Middle frontal gyrus (tissue), 1 donor: Measurements from ENCODE around the gene KLHL1.

Source experiments
- DNase-seq: peaks from one replicate; pipeline ENCODE4 v3.0.0-alpha.2; 2015; ENCODE audit warnings: low spot score; ENCODE audit errors: extremely low spot score

Gene KLHL1

DNA sequence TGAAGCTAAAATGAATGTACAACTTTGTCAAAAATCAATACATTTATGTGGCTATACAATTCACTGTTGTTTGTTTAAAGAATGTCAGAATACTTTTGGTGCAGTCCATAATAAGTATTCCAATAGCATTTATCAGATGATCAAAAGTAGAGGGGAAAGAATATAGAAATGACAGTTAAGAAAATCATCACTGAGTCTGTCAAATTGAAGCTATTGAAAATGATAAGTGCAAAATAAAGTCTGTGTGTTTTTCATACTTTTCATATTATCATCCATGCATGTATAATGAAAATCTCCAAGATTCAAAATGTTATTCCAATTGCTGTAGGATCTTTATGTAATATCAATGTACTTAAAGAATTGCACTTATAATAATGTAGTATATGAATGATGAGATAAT, 93.9 kb downstream of the KLHL1 start:
- DNase-seq: no peak

DNA sequence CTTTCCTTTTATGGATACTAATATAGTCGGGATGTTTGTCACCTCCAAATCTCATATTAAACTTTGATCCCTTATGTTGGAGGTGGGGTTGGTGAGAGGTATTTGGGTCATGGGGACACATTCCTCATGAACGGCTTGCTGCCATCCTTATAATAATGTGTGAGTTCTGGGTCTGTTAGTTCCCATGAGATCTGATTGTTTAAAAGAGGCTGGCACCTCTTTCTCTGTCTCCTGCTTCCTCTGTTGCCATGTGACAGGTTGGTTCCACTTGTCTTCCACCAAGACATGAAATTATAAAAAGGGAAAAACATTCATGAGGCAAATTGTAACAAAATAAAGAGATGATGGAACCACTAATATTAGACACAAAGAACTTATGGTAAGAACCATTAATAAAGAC, 108.4 kb downstream of the KLHL1 start:
- DNase-seq: no peak

DNA sequence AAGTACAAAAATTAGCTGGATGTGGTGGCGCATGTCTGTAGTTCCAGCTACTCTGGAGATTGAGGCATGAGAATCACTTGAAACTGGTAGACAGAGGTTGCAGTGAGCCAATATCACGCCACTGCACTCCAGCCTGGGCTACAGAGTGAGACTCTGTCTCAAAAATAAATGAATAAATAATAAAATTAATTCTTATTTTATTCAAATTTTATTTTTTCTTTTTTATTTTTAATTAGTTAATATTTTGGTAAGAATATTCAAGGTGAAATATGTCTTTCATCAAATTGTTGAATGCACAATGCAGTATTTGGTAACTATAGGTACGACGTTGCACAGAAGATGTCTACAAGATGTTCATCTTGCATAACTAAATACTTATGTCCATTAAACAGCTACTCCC, 111.2 kb downstream of the KLHL1 start:
- no peak for DNase-seq

DNA sequence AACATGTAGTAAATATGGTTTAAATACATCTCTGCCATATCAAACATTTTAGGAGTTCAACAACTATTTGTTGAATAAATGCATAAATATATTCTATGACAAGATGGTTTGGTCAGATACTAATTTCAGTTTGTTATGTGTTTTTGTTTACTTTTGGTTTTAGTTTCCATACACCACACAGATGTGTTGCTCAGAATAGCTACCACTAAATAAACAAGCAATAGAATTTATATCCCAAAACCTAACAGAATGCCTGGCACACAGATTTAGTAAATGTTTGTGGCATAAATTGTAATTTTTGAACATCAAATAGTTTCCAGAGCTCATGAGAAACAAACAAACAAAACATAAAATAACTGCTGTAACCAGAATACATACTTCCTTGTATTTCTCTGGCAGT, 127.5 kb downstream of the KLHL1 start:
- no peak for DNase-seq

DNA sequence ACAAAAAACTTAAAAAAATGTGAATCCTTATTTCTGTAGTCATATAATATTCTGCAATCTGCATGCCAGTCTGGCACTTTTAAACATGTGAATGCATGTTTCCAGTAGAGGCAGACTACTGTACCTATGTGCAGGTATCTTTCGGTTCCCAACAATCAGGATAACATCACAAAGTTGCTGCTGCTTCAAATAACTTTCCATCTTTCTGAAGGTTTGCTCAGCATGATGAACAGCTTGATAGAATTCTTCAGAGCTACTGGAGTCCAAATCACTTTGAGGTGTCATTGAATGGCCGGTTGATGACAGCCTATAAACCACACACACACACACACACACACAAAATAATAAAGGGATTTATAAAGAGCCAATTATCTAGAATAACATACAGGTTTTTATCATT, 132.8 kb downstream of the KLHL1 start:
- DNase-seq: no peak

DNA sequence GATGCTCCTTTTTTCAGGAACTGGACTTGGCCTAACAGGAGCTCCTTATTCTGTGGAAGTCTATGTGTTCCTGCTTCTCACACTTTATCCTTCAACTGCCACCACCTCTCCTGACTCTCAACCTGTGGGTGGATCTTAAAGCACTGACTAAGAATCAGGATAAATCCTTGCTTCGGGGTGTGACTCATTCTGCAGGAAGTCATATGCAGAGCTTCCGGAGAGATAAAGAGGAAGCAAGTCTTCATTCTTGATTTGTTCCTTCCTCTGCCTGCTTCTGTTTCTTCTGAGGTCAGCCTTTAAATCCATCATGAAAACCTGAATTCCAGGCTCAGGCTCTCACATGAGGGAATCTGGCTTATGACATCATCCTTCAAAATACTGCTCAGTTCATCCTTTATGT, 137.7 kb downstream of the KLHL1 start:
- no peak for DNase-seq

DNA sequence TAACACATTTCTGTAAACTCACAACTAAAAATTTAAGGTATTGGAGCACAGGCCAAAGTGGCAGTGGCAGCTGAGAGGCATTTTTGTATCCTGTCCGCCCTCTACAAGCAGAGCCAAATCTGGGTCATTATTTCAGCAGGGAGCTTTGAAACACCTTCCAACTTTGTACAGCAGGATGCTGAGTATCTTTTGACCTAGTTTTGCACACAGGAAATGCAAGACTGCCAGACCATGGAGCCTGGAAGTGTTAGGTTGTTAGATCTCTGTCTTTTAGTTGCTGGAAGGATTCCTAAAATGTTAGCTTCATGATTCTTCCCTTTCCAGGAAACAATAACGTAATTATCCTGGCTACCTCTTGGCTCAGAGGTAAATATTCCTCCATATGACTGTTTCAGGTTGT, 149.2 kb downstream of the KLHL1 start:
- DNase-seq: no peak

DNA sequence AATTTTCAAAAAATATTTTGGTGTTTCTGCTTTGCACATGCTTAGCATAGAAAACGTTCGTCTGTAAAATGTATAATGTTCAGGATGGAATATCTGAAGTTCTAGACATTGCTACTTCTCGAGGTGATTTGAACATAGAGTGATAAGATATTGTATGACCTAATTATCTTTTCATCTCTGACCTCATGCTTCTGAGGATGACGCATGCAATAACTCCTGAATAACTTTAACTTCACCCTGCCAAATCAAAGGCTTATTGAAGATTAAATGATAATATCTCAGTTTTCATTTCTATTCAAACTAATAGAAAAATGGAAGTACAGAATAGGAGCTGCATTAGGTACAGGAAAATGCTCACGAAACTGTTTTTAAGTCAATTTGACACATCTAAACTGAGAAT, 151.4 kb downstream of the KLHL1 start:
- DNase-seq: no peak

DNA sequence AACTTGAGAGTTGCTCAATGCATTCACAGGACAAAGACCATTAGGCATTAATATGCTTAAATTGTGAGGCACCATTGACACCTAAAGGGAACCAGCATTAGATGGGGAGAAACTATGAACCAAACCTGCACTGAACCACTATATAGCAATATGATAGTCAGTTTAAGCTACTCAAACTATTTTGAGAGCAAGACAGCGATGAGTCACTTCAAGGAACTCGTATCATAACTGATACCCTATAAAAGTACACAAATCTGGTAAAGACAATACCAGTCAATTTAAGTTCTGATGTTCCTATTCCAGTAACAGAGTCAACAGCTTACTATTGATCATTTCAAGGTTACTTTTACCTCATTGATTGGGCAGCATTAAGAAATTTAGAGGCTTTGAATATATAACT, 151.9 kb downstream of the KLHL1 start:
- no peak for DNase-seq

DNA sequence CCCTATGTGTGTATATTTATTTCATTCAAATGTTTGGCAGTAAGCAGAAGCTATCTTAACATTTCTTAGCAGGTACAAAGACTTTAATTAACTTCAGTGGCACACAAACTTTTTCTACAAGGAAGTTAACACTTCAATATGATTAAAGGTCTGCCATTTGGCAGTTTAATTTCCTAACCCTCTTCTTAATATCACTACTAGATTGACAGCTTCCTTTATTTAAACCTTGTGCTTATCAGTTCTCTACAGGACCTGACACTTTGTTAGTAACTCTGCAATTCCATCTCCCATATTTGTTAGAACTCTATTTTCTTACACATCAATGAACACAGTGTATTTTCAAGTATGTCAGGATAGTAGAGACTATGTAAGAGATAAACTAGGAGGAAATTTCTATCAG, 153.0 kb downstream of the KLHL1 start:
- DNase-seq: no peak

DNA sequence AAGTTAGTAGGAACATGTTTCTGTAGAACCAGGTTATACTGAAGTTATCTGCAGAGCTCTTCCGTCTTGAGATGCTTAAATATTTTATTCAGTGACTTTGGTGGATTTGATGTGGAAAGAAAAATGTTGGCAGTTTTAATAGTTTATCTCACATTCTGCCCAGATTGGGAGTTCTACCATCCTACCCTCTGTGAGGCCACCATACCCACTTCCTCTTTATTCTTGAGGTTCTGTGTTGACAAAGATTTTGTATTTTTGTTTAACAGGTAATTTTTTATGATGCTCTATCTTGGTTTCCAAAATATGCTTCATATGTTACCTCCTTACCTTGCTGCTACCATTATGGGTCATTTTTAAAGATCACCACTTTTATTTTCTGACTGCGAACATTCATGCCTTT, 156.8 kb downstream of the KLHL1 start:
- no peak for DNase-seq

DNA sequence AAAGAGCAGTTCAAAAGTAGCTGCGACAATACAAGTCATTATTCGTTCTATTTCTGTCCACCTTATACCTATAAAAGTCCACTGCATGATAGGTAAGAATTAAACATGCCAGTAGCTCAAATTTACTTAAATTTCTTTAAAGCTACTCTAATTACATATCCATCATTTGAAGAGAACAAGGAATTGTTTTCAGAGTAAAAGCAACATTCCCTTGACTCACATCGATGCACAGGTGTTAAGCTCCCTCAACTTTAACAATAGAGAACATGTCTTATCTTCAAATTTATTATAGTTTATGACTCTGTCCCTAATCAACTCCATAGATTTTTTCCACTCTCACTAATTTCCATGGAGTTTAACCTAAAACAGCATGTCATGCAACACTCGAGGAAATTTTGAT, 158.1 kb downstream of the KLHL1 start:
- no peak for DNase-seq

DNA sequence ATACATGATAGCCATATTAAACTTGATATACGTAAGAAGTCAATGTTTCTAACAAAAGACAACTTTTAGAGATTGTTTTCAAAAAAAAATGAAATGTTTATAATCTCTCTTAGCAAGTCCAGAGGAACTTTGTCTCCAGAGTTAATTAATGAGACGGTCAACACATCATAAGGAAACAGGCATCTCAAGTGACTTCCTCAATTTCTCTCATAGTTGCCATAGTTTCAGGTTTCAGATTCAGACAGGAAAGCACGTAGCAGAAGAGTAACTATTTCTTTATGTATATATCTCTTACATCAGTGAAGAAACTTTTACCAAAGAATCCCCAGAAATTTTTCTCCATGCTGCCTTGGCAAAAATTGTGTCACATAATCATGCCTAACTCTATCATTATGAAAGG, 160.2 kb downstream of the KLHL1 start:
- DNase-seq: no peak

DNA sequence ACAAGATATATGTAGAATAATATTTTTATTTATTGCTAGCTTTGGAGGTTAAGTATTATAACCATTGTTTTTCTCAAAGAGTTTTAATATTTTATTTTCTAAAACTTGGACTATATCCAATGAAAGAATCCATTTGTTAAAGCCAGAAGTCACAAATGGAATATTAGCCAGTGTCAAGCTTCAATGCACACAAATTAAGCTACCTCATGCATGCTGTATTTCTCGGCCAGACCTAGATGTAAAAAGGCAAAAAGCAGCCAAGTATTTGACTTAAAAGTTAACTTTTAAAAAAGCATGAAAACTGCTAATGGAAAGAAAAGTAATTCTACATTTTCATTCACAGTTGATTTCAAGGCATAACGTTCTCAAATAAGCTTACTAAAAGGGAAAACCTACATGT, 160.7 kb downstream of the KLHL1 start:
- DNase-seq: no peak

DNA sequence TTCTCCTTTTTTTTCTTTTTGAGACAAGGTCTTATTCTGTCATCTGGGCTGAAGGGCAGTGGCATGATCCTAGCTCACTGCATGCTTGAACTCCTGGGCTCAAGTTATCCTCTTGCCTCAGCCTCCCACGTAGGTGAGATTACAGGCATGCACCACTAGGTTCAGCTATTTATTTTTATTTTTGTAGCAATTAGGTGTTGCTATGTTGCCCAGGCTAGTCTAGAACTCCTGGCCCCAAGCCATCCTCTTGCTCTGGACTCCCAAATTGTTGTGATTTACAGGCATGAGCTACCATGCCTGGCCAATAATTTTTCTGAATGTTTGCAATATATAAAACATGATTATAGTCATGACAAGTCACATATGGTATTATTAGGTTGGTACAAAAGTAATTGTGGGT, 161.7 kb downstream of the KLHL1 start:
- DNase-seq: no peak

DNA sequence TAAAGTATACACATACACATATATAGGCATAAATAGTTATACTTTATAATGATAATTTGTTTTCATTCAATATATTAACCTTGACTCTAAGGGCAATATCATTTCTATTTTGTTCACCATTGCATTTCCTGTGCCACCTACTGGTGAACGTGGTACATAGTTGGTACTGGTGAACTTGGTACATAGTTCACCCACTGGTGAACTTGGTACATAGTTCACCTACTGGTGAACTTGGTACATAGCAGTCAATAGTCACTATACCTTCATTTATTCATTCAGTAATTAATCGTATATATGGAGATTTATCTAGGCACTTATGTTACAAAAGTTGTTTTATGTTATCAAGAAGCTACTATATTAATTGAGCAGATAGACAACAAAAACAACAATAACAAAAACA, 173.2 kb downstream of the KLHL1 start:
- DNase-seq: no peak

DNA sequence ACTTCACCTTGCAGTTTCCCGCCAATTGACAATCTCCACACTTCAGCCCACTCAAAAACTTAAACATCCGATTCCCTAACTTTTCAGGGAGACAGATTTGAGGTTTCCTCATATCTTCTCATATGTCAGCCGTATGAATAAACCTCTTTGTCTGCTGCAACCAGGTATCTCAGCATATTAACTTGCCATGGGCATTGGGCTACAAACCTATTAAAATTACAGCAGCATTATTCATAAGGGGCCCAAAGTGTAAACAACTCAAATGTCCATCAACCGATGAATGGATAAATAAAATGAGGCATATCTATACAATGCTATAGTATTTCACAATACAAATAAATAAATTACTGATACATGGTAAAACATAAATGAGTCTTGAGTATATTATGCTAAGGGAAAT, 180.0 kb downstream of the KLHL1 start:
- DNase-seq: no peak

DNA sequence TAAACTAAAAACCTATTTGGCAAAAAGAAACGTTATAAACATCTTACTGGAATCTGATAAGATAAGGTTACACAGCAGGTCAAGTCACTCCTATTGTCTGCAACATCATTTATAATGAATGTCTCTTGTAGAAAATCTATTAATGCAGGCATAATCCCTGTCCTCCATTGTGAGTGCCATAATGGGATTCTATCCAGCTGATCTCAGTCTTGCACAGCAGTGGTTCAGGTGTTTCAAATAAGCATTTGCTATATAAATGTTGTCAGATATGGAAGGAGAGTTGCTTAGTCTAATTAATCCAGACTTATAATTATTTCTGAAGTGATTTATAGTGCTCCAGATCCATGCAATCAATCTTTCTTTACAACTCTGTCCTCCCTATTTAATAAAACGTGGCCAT, 187.1 kb downstream of the KLHL1 start:
- DNase-seq: no peak

DNA sequence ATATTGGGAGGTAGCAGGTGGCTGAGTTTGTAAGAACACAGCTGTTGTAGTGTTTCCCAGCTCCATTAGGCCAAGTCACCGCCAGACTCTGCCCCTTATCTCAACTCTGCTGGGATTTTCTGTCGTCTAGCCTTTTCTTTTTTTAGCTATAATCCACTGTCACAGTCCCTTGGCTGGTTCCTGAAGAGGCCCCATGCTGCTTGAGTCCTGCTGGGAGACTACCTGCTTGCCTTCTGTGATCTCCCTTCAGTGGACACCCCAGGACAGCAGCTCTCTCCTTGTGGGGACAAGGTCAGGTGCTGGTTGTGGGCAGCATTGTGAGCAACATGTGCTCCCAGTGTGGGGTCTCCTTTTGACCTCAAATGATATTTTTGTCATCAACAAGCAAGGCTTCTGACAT, 195.6 kb downstream of the KLHL1 start:
- no peak for DNase-seq

DNA sequence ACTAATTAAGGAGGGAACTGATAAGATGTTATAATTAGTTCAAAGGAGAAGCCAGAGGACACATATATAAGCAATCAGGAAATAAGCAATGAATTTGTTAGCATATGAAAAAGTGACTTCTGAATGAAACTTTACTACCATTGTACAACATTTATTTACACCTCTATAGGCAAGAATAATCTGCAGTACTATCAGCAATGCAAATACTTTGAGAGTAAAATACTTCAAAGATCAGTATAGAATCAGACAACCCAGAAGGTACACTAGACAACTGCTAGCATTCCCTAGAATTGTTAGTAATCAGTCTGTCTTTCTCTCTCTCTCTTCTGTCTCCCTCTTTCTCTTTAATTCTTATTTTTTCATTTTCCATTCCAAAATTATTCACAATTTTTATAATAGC, 197.5 kb downstream of the KLHL1 start:
- no peak for DNase-seq

DNA sequence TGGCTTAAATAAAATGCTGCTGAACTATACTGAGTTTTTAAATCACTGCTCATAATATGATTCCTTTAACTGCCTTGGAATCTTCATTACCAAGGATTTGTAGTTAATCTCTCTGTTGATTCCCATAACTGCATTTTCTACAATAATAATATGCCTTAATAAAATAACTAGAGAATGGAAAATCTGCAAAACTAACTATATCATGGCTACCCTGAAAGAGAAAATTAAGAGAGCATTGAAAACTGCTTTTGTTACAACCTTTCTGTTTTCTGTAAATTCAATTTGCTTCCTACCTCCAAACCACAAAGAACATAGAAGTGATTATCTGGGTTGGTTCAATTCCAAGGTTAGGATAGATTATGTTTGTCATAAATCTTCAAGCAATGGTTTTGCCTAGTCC, 203.5 kb downstream of the KLHL1 start:
- no peak for DNase-seq

DNA sequence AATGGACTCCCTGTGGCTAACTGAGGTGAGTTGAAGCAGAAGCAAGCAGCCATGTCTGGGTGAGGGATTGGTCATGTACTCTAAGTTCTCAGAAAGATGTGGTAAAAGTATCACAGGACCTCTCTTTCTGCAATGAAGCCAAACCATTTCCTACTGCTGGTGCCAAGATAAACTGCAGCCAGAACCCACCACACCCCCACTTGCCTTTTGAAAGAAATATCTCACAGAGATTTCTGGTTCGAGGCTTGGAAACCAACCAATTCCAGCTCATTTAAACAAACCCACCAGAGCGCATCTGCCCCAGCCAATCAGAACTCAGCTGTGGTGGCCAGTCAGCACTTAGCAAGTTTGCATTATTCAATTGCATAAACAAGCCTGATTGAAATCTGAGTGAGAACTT, 205.2 kb downstream of the KLHL1 start:
- no peak for DNase-seq

DNA sequence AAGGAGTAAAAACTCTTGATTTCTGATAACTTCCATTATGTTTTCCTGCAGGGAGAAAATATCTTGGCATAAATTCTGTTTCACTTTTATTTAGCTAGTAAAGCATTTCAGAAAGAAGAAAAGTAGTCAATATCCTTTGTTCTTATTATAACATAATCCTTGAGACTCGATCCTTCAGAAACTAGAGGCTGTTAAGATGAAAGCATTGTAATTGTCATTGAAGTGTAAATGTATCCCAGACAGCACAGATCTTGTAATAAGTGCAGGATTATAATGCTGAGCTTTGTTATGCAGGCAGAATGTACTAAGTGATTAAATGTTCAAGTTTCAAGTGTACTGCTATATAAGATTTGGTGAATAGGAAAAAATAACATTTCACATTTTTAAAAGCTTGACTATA, 225.8 kb downstream of the KLHL1 start:
- DNase-seq: no peak

DNA sequence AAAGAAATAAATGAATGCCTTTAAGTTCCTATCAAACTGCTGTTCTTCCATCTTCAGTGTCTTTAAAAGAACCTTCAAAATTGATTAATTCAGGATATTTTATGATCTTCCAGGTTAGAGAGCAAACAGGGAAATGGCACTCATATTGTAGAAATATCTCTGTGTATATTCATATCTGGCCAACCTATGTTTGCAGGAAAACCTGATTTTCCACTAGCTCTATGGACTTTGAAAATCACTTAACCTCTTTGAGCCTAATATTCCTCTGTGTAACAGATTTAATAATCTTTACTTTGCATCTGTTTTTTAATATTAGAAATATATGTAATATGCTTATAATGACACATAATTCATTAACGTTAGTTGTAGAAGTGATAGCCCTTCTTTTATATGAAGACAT, 228.3 kb downstream of the KLHL1 start:
- no peak for DNase-seq
